ENCODE results near the gene TPRG1. TPM values are rescaled to one million over a fixed set of nuclear protein-coding genes. Genes with fewer than 3 reads are reported as not detected.

TPRG1 gene
- total and polyA plus RNA-seq, 2 of the 4 experiments (the other 2 are of a cell fraction) = 0.17 TPM; not detected in 1

DNA sequence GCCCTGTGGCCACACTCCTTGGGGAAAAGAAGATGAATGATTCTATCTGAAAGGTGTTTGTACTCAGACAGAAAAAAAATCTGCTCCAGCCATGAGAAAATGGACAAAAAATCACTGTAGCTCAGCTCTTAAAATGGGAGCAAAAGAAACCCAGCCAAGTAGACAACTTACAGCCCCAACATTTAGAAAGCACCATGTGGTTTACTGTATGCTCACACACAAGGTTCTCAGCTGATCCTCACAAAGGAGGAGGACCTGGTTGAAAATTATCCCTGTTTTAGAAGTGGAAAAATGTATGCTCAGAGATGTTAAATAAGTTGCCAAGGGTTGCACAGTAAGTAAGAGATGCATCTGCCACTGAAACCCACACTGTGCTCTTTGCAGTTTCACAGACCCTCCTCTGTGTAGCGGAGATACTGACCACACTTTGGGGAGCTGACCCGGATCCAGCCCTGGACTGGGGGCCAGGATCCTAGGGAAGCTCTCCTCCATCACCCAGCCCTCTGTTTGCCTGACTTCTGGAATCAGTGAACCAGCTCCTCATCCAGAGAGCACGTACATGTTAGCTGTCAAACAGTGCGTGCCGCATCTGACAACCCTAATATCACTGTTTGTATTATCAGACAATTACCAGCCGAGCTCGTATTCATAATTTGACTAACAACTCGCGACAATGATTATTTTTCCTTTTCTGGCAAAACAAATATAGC is 32.7 kb upstream of the TPRG1 start:
- no peaks in the 10 kb centered on the region for H3K36me3 ChIP-seq (ENCODE audit: control insufficient read depth, insufficient read depth, low read length)
- no peaks in the 10 kb centered on the region for H3K79me1 ChIP-seq (ENCODE audit: low read depth in 1 of 2, low read length in 2 of 2)
- H3K23ac ChIP-seq (ENCODE audit: low read depth, low read length) = no peak overlapping the region
- H3K4me3 ChIP-seq (ENCODE audit: insufficient read depth, low read depth, low read length) = no peak overlapping the region
- intact Hi-C loops (cut with micrococcal nuclease) (no loop called here), in situ Hi-C loops (cut with MboI; ENCODE audit: low sequenced_read_pairs) (loop anchor here (25.0 kb wide), 1 partner anchor 677 kb away; no protein-coding TSS in a partner anchor), dilution Hi-C loops (cut with HindIII; ENCODE audit: low sequenced_read_pairs, unreplicated experiment) (no loop called here)
- no peaks in the 10 kb centered on the region for H3K9me3 ChIP-seq (ENCODE audit: control insufficient read depth, insufficient read depth, low read length)
- no peak overlapping the region for H2BK20ac ChIP-seq (ENCODE audit: low read depth, low read length)
- no peak overlapping the region for H3K9ac ChIP-seq (ENCODE audit: low read depth, low read length)
- H4K91ac ChIP-seq (ENCODE audit: insufficient read depth, low read depth, low read length) = no peak overlapping the region
- DNase-seq = no peak
- no TSS peak for BruUV-seq (replicated peaks)
- H3K4me1 ChIP-seq (ENCODE audit: control insufficient read depth, insufficient read depth, low read length) = peaks cover 5% of the 10 kb centered on the region; the same call in 1 of the 2 replicates
- no peaks in the 10 kb centered on the region for H4K20me1 ChIP-seq (ENCODE audit: insufficient read depth, low read length)
- peak overlapping the region; percentile 27; the same call in 1 of the 2 replicates for H3K4me2 ChIP-seq (ENCODE audit: low read depth, low read length)
- H3K4ac ChIP-seq (ENCODE audit: low read depth, low read length) = no peak overlapping the region
- no peak overlapping the region for H2AFZ ChIP-seq (replicated peaks; ENCODE audit: low read length, poor library complexity)
- no peak overlapping the region for H2AK5ac ChIP-seq (ENCODE audit: low read depth, low read length)
- H3K18ac ChIP-seq (ENCODE audit: low read depth, low read length) = no peak overlapping the region
- no peak overlapping the region for H2BK120ac ChIP-seq (ENCODE audit: low read depth, low read length)
- H2BK5ac ChIP-seq (ENCODE audit: low read depth, low read length, poor library complexity, severe bottlenecking) = no peak overlapping the region
- ATAC-seq (ENCODE audit: low read depth) = no peak
- H3K9me1 ChIP-seq (ENCODE audit: insufficient read depth, low read length) = no peaks in the 10 kb centered on the region
- no peak overlapping the region for H3K14ac ChIP-seq (replicated peaks; ENCODE audit: low read depth, low read length)
- WGBS, 2 experiments (ENCODE audit: extremely low coverage in 2 of 2, insufficient read length in 1 of 2) = 30% methylated on average over 6 of the region's 9 CpGs; no CpG with 5 or more reads in 1 of the 2 experiments
- no peak overlapping the region for H4K8ac ChIP-seq (ENCODE audit: low read depth in 2 of 2, low read length in 2 of 2)
- H3K56ac ChIP-seq (ENCODE audit: extremely low read depth, insufficient read depth, low read length) = no peak overlapping the region
- ChIA-PET CTCF (interaction anchor here (0.5 to 1.1 kb wide), 2 partner anchors 97 to 243 kb away, joined by 3 read pairs; no protein-coding TSS in a partner anchor), POLR2A (ENCODE audit: unreplicated experiment) (interaction anchor here (0.6 kb wide), 1 partner anchor 515 kb away, joined by 3 read pairs; no protein-coding TSS in a partner anchor)
- H3K27me3 ChIP-seq (ENCODE audit: control insufficient read depth, insufficient read depth, low read length) = peaks cover 37% of the 10 kb centered on the region
- H2AK9ac ChIP-seq (replicated peaks; ENCODE audit: low read depth, low read length, poor library complexity) = no peak overlapping the region
- no peak overlapping the region for H2BK15ac ChIP-seq (ENCODE audit: low read depth, low read length)
- no peak overlapping the region for H3K27ac ChIP-seq (ENCODE audit: insufficient read depth, low read length)
- no peak overlapping the region for H4K5ac ChIP-seq (ENCODE audit: low read depth, low read length)
- no peak for TF ChIP-seq RFX5 (IDR thresholded peaks at IDR 0.05; ENCODE audit: low read depth, low read length)
- no peak for TF ChIP-seq SMC3 (IDR thresholded peaks at IDR 0.05; ENCODE audit: low read depth, low read length)
- TF ChIP-seq, protein P1, sequence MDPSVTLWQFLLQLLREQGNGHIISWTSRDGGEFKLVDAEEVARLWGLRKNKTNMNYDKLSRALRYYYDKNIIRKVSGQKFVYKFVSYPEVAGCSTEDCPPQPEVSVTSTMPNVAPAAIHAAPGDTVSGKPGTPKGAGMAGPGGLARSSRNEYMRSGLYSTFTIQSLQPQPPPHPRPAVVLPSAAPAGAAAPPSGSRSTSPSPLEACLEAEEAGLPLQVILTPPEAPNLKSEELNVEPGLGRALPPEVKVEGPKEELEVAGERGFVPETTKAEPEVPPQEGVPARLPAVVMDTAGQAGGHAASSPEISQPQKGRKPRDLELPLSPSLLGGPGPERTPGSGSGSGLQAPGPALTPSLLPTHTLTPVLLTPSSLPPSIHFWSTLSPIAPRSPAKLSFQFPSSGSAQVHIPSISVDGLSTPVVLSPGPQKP (IDR thresholded peaks at IDR 0.05; ENCODE audit: borderline replicate concordance, low read depth, low read length) = no peak
- TF ChIP-seq MAZ (IDR thresholded peaks at IDR 0.05; ENCODE audit: borderline replicate concordance, low read depth, low read length) = no peak
- TF ChIP-seq, protein P2, sequence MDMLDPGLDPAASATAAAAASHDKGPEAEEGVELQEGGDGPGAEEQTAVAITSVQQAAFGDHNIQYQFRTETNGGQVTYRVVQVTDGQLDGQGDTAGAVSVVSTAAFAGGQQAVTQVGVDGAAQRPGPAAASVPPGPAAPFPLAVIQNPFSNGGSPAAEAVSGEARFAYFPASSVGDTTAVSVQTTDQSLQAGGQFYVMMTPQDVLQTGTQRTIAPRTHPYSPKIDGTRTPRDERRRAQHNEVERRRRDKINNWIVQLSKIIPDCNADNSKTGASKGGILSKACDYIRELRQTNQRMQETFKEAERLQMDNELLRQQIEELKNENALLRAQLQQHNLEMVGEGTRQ (IDR thresholded peaks at IDR 0.05; ENCODE audit: low read depth, low read length) = no peak
- no peak for TF ChIP-seq CEBPB (IDR thresholded peaks at IDR 0.05; ENCODE audit: low read depth, low read length)
- TF ChIP-seq POLR2A (IDR thresholded peaks at IDR 0.05; ENCODE audit: low read depth, low read length) = no peak
- no peak for TF ChIP-seq RAD21 (IDR thresholded peaks at IDR 0.05; ENCODE audit: low read length)
- TF ChIP-seq CHD1 (IDR thresholded peaks at IDR 0.05; ENCODE audit: low read depth, low read length) = no peak
- TF ChIP-seq, protein P3, sequence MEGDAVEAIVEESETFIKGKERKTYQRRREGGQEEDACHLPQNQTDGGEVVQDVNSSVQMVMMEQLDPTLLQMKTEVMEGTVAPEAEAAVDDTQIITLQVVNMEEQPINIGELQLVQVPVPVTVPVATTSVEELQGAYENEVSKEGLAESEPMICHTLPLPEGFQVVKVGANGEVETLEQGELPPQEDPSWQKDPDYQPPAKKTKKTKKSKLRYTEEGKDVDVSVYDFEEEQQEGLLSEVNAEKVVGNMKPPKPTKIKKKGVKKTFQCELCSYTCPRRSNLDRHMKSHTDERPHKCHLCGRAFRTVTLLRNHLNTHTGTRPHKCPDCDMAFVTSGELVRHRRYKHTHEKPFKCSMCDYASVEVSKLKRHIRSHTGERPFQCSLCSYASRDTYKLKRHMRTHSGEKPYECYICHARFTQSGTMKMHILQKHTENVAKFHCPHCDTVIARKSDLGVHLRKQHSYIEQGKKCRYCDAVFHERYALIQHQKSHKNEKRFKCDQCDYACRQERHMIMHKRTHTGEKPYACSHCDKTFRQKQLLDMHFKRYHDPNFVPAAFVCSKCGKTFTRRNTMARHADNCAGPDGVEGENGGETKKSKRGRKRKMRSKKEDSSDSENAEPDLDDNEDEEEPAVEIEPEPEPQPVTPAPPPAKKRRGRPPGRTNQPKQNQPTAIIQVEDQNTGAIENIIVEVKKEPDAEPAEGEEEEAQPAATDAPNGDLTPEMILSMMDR (conservative IDR thresholded peaks at IDR 0.05; ENCODE audit: low read depth, low read length) = no peak
- no peak for TF ChIP-seq FOS (IDR thresholded peaks at IDR 0.05; ENCODE audit: low read depth, low read length)
- no peak for TF ChIP-seq MAFK (IDR thresholded peaks at IDR 0.05; ENCODE audit: low read depth, low read length)
- TF ChIP-seq BHLHE40 (IDR thresholded peaks at IDR 0.05; ENCODE audit: low read depth, low read length) = no peak
- TF ChIP-seq MXI1 (IDR thresholded peaks at IDR 0.05; ENCODE audit: borderline replicate concordance, low read depth, low read length) = no peak
- TF ChIP-seq RCOR1 (IDR thresholded peaks at IDR 0.05; ENCODE audit: insufficient replicate concordance, low read length) = no peak
